SU-DHL-6 (cell line): ENCODE results near the gene SPATA7.

Experiments used
- EZH2phosphoT487 ChIP-seq: fragments of 200-600 bp; sonication (generic), shearing (Covaris generic); conservative IDR thresholded peaks from 2 replicates; pipeline ENCODE4 v1.6.1; 2018; ENCODE audit warnings: mild to moderate bottlenecking, antibody characterized with exemption, low read length, moderate library complexity, mixed read lengths
- TF ChIP-seq, protein P1 (sequence below): fragments of 200-600 bp; sonication (generic); IDR thresholded peaks from one replicate; pipeline ENCODE4 v1.5.1; 2017; ENCODE audit warnings: antibody characterized with exemption, mild to moderate bottlenecking, low read length, moderate library complexity; ENCODE audit not compliant: insufficient read depth, poor library complexity, severe bottlenecking

DNA sequence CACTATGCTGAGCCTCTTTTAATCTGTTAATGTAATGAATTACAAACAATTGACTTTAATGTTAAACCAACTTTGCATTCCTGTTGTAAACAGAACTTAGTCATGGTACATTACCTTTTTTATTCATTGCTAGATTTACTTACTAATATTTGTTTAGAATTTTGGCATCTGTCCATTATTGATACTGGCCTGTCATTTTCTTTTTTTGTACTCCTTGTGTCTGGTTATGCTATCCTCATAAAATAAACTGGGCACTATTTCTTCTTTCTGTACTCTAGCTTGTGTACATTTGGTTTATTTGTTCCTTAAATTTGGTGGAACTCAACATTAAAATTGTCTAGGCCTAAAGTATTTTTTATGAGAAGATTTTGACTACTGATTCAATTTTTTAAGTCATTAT is 32.1 kb downstream of the SPATA7 start:
- TF ChIP-seq, protein P1, sequence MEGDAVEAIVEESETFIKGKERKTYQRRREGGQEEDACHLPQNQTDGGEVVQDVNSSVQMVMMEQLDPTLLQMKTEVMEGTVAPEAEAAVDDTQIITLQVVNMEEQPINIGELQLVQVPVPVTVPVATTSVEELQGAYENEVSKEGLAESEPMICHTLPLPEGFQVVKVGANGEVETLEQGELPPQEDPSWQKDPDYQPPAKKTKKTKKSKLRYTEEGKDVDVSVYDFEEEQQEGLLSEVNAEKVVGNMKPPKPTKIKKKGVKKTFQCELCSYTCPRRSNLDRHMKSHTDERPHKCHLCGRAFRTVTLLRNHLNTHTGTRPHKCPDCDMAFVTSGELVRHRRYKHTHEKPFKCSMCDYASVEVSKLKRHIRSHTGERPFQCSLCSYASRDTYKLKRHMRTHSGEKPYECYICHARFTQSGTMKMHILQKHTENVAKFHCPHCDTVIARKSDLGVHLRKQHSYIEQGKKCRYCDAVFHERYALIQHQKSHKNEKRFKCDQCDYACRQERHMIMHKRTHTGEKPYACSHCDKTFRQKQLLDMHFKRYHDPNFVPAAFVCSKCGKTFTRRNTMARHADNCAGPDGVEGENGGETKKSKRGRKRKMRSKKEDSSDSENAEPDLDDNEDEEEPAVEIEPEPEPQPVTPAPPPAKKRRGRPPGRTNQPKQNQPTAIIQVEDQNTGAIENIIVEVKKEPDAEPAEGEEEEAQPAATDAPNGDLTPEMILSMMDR = no peak
- no peak for TF ChIP-seq EZH2phosphoT487
